GM19023 (cell line): ENCODE measurements around the gene LPCAT1.
"Not testable (repeated sequence)": the region's sequence is repeated elsewhere in the genome, so short reads cannot be mapped to it uniquely, and the experiment has no call there.

Source experiments
- ATAC-seq: cut with Tn5 transposase; IDR thresholded peaks from one replicate; pipeline ENCODE4 v1.9.1; 2021; ENCODE audit warnings: mild to moderate bottlenecking, moderate library complexity; ENCODE audit not compliant: unreplicated experiment

Gene LPCAT1

DNA sequence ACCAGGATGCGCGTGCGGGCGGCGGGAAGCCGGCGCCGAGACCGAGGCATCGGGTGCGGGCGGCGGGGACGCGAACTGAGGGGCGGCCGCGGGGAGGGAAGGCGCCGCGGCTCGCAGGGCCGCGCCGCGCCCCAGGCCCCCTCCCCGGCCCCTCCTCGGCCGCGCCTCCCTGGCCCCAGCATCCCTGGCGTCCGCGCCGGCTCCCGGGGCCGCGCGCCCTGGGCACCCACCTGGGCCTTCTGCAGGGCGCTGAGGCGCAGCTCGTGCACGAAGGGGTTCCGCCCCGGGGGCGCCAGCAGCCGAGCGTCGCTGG lies 324 bp downstream of the LPCAT1 start:
- ATAC-seq = peak; percentile 33

DNA sequence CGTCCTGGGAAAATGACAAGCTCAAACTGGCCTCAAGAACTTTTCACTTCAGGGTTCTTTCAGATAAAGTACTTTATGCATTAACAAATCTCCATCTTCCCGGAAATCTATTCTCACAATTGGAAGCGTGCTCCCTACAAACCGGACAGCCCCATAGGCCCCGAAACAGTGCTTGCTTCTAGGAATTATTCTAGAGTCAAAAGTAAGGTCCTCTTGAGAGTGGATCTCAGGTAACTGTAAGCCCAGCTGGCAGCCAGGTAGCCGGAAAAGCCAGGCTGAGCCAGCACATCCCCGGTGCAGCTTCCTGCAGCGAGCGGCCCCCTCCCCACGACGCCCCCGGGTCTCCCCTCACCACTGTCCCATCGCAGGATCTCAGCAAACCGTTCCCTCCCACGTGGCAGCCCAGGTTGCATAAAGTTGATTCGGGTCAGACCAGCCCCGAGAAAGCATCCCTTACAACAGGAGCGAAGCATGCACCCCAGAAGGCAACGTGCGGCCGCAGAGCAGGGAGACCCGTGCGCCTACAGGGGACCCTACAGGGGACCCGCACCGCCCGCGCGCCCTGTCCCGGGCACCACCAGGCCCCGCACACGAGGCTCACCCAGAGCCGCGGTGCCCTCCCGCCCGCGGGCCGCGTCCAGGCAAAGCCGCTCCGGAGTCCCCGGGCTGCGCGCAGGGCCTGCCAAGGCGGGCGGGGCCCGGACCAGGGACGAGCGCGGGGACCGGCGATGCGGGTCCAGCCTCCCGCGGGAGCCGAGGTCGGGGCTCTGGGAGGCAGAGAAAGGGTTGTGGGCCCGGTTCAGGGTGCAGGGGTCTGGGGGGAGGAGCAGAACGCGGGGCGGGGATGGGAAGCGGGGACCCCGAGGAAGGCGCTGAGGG lies 920 bp downstream of the LPCAT1 start:
- peak; percentile 5 for ATAC-seq

- ATAC-seq = no peak
Measured at GRCh38 chr5:1521671-1522600, 1.8 kb downstream of the LPCAT1 start.

GRCh38 chr5:1520791-1521453 lies 2.8 kb downstream of the LPCAT1 start:
- ATAC-seq = no peak

- no peak for ATAC-seq
Measured at GRCh38 chr5:1519631-1520210, 4.0 kb downstream of the LPCAT1 start.

DNA sequence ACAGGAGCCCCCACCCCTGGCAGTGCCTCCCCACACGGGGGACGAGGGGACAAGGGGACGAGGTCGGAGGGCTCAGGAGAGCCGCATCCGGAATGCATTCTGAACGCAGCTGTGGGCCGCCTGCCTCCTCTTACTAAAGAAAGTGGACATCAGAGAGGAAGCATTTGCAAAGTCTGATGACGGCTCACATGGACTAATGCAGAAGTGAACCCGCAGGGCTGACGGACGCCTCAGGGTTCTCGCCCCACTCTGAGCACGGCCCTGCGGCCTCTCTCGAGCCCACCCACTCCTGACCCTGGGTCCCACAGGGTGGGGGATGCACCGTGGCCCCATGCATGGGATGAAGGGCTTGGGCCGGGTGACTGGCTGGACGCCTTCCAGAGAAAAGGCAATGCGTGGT lies 5.9 kb downstream of the LPCAT1 start:
- ATAC-seq = no peak

- ATAC-seq = no peak
Measured at GRCh38 chr5:1516615-1517601, 6.9 kb downstream of the LPCAT1 start.

DNA sequence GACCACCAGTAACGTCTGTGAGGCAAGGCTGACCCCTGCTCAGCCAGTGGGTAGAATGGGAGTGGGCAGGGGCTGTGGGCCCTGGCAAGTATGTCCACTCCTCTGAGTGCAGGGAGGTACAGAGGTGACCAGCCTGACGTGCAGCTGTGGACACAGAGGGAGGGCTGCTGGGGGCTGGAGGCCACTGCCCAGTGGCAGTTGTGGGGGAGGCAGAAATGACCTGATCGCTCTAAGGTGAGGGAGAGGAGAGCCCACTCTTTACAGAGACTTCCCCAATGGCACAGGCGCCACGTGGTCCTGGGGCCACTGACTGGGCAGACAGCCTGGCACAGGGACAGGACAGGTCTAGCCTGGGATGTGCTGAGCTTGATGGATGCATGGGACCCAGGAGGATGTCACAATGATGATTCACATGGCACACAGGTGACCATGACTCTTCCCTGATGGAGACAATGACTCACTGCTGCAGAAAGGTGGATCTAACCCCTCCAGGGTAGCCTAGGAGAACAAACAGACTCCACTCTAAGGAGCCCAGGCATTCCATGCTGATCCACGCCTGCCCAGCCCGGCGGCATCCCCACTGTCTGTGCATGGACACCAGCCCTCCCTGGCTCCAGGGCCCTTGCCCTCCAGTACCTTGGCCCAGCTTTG lies 7.7 kb downstream of the LPCAT1 start:
- no peak for ATAC-seq

- ATAC-seq = no peak
Measured at GRCh38 chr5:1515311-1515920, 8.3 kb downstream of the LPCAT1 start.

GRCh38 chr5:1514819-1515310 lies 8.9 kb downstream of the LPCAT1 start:
- ATAC-seq = not testable (repeated sequence)

DNA sequence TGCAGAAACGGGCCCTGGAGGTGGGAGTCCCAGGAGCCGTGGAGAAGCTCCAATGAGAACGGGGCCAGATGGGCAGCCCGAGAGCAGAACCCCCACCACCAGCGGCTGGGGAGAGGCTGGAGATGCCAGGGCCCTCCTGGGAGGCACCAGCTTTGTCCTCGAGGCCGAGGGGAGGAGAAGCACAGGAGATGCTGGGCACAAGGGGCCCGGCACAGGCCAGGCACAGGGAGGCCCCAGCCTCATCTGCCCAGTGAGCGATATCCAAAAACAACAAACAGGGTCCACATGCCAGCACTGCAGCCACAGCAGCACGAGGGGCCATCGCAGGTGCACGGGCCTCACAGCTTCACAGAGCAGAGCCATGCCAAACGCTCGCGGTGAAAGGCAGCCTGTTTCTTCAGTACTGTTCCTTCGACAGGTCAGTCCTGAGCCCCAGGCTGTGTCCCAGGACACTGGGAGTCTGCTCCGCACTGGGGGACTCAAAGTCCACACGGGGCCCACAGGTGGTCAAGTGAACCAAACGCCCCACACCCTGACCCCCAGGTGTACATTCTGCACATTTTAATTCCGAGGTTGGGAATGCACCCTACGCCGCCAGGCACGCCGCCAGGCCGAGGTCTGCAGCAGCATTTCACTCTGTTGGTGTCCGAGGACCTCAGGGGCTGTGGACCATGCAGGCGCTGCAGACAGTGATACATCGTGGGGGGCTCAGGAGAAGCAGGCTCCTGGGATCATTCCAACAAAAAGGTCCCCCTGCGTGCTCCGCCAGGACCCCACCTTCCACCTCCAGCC lies 9.5 kb downstream of the LPCAT1 start:
- ATAC-seq = no peak

DNA sequence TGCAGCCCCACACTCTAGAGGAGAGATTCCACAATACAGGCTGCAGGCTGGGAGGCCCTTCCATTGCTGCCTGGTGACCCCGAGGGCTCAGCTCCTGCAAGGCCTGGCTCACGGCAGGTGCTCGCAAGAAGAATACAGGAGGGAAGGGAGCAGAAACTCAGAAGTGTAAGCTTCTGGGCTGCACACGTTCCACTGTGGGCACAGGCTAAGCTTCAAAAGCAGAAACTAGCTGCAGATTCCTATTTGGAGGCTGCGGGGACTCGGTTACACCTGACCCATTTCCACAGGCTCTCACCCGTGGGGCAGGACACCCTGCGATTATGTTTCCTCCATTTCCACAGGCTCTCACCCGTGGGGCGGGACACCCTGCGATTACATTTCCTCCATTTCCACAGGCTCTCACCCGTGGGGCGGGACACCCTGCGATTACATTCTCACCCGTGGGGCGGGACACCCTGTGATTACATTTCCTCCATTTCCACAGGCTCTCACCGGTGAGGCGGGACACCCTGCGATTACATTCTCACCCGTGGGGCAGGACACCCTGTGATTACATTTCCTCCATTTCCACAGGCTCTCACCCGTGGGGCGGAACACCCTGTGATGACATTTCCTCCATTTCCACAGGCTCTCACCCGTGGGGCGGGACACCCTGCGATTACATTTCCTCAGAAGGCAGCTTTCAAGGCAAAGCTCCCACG lies 10.3 kb downstream of the LPCAT1 start:
- no peak for ATAC-seq

GRCh38 chr5:1512541-1513291 lies 11.0 kb downstream of the LPCAT1 start:
- no peak for ATAC-seq

- no peak for ATAC-seq
Measured at GRCh38 chr5:1511651-1512540, 11.9 kb downstream of the LPCAT1 start.

GRCh38 chr5:1511048-1511447 lies 12.7 kb downstream of the LPCAT1 start:
- ATAC-seq = no peak

DNA sequence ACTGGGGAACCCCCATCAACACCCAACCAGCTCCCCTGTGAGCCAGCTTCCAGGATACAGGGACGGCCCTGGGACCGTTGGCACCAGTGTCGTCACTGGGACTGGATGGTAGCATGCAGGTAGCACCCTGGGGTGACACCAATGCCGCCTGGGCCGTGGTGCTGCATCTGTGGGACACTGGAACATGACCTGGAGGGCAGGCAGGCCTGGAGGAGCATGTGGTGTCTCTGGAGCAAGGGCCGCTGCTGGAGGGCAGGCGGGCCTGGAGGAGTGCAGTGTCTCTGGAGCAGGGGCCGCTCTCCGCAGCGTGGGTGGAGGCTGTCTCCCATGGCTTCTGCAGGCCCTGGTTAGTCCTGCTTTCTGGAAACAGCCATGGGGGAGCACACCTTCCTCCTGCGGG lies 13.1 kb downstream of the LPCAT1 start:
- ATAC-seq = no peak
